ENCODE data around the gene SPTBN4. TPM values are rescaled to one million over a fixed set of nuclear protein-coding genes. Genes with fewer than 3 reads are reported as not detected.
A peak's percentile ranks its signal among the peaks of the same experiment; 100 is the strongest.

SPTBN4 gene
- total and polyA plus RNA-seq, 2 of the 4 experiments (the other 2 are of a cell fraction), result 0.72 to 0.91 TPM

- CTCF ChIA-PET, result no interaction called here
- peak; percentile 76 for DNase-seq
- ATAC-seq (ENCODE audit: low read depth), result peak; percentile 24
These were observed 125.4 kb downstream of the SPTBN4 start for GRCh38 chr19:40592170-40592569.

More at GRCh38 chr19:40592170-40592569, 125.4 kb downstream of the SPTBN4 start:
- in situ Hi-C loops (cut with MboI; ENCODE audit: low sequenced_read_pairs), result no loop called here
- Histone ChIP-seq H2AFZ (replicated peaks; ENCODE audit: low read length, poor library complexity) (no peak overlapping the region), H3K36me3 (ENCODE audit: control insufficient read depth, insufficient read depth, low read length) (peaks cover 27% of the 10 kb centered on the region), H2BK15ac (ENCODE audit: low read depth, low read length) (no peak overlapping the region), H3K56ac (ENCODE audit: extremely low read depth, insufficient read depth, low read length) (no peak overlapping the region), H3K23ac (ENCODE audit: low read depth, low read length) (no peak overlapping the region), H3K9me3 (ENCODE audit: control insufficient read depth, insufficient read depth, low read length) (no peaks in the 10 kb centered on the region), H3K79me1 (ENCODE audit: low read depth in 1 of 2, low read length in 2 of 2) (no peaks in the 10 kb centered on the region; a peak in 1 of 4 replicates), H2AK5ac (ENCODE audit: low read depth, low read length) (no peak overlapping the region), H3K18ac (ENCODE audit: low read depth, low read length) (no peak overlapping the region), H2BK5ac (ENCODE audit: low read depth, low read length, poor library complexity, severe bottlenecking) (no peak overlapping the region), H3K9ac (ENCODE audit: low read depth, low read length) (no peak overlapping the region), H4K20me1 (ENCODE audit: insufficient read depth, low read length) (no peaks in the 10 kb centered on the region), H3K4ac (ENCODE audit: low read depth, low read length) (no peak overlapping the region), H3K4me3 (ENCODE audit: insufficient read depth, low read depth, low read length) (no peak overlapping the region), H3K4me2 (ENCODE audit: low read depth, low read length) (no peak overlapping the region), H4K91ac (ENCODE audit: insufficient read depth, low read depth, low read length) (no peak overlapping the region), H4K5ac (ENCODE audit: low read depth, low read length) (no peak overlapping the region), H4K8ac (ENCODE audit: low read depth in 2 of 2, low read length in 2 of 2) (no peak overlapping the region), H3K4me1 (ENCODE audit: control insufficient read depth, insufficient read depth, low read length) (peaks cover 8% of the 10 kb centered on the region), H3K27me3 (ENCODE audit: control insufficient read depth, insufficient read depth, low read length) (no peaks in the 10 kb centered on the region), H2BK20ac (ENCODE audit: low read depth, low read length) (no peak overlapping the region), H3K14ac (replicated peaks; ENCODE audit: low read depth, low read length) (no peak overlapping the region), H3K27ac (ENCODE audit: insufficient read depth, low read length) (no peak overlapping the region), H2BK120ac (ENCODE audit: low read depth, low read length) (no peak overlapping the region), H2AK9ac (replicated peaks; ENCODE audit: low read depth, low read length, poor library complexity) (no peak overlapping the region), H3K9me1 (ENCODE audit: insufficient read depth, low read length) (peaks cover 4% of the 10 kb centered on the region; the same call in 1 of the 2 replicates)
- POLR2A ChIA-PET (ENCODE audit: unreplicated experiment), result no interaction called here
- TF ChIP-seq MXI1 (IDR thresholded peaks at IDR 0.05; ENCODE audit: borderline replicate concordance, low read depth, low read length) (no peak), NFE2L2 (IDR thresholded peaks at IDR 0.05; ENCODE audit: low read depth, low read length) (no peak), USF2 (IDR thresholded peaks at IDR 0.05; ENCODE audit: low read depth, low read length) (peak; percentile 92), RFX5 (IDR thresholded peaks at IDR 0.05; ENCODE audit: low read depth, low read length) (peak; percentile 97), BHLHE40 (IDR thresholded peaks at IDR 0.05; ENCODE audit: low read depth, low read length) (no peak)
- 100% methylated on average over 2 of the region's 4 CpGs; no CpG with 5 or more reads in 1 of the 2 experiments for WGBS, 2 experiments (ENCODE audit: extremely low coverage in 2 of 2, insufficient read length in 1 of 2)
- dilution Hi-C loops (cut with HindIII; ENCODE audit: low sequenced_read_pairs, unreplicated experiment), result no loop called here
- no TSS peak for BruUV-seq (replicated peaks)
- intact Hi-C loops (cut with micrococcal nuclease), result loop anchor here (10.0 kb wide), 1 partner anchor 457 kb away; no protein-coding TSS in a partner anchor
